ENCODE data around the gene ACOXL. TPM values are rescaled to one million over a fixed set of nuclear protein-coding genes. Genes with fewer than 3 reads are reported as not detected.

Gene ACOXL
- total RNA-seq, 2 experiments from 2014 or later: 0.26 to 0.41 TPM

GRCh38 chr2:110905217-110905616 lies 172.8 kb downstream of the ACOXL start:
- peaks cover 31% of the 10 kb centered on the region for H3K27me3 Mint-ChIP-seq
- ChIA-PET POLR2A (no interaction called here), CTCF (no interaction called here)
- no peak overlapping the region for H3K4me3 Mint-ChIP-seq
- no peak for DNase-seq
- no peaks in the 10 kb centered on the region for H3K36me3 Mint-ChIP-seq
- no peaks in the 10 kb centered on the region for H3K4me1 Mint-ChIP-seq (ENCODE audit: low read depth)
- intact Hi-C loops (cut with micrococcal nuclease): no loop called here
- peaks cover 2% of the 10 kb centered on the region for H3K9me3 Mint-ChIP-seq
- no peak overlapping the region for H3K27ac Mint-ChIP-seq

GRCh38 chr2:110906613-110907298 lies 174.4 kb downstream of the ACOXL start:
- intact Hi-C loops (cut with micrococcal nuclease): no loop called here
- DNase-seq: no peak
- ChIA-PET CTCF (no interaction called here), POLR2A (no interaction called here)
- no peak overlapping the region for H3K4me3 Mint-ChIP-seq
- H3K36me3 Mint-ChIP-seq: peaks cover 1% of the 10 kb centered on the region
- no peaks in the 10 kb centered on the region for H3K4me1 Mint-ChIP-seq (ENCODE audit: low read depth)
- peaks cover 28% of the 10 kb centered on the region for H3K27me3 Mint-ChIP-seq
- peaks cover 12% of the 10 kb centered on the region for H3K9me3 Mint-ChIP-seq
- H3K27ac Mint-ChIP-seq: no peak overlapping the region

- DNase-seq: no peak
- H3K9me3 Mint-ChIP-seq: peaks cover 20% of the 10 kb centered on the region
- intact Hi-C loops (cut with micrococcal nuclease): no loop called here
- POLR2A ChIA-PET: no interaction called here
- CTCF ChIA-PET: no interaction called here
- no peaks in the 10 kb centered on the region for H3K4me1 Mint-ChIP-seq (ENCODE audit: low read depth)
- peaks cover 27% of the 10 kb centered on the region for H3K27me3 Mint-ChIP-seq
- no peak overlapping the region for H3K27ac Mint-ChIP-seq
- H3K36me3 Mint-ChIP-seq: peaks cover 3% of the 10 kb centered on the region
- H3K4me3 Mint-ChIP-seq: no peak overlapping the region
These were observed 177.1 kb downstream of the ACOXL start for GRCh38 chr2:110909501-110909900.

- no peaks in the 10 kb centered on the region for H3K4me1 Mint-ChIP-seq (ENCODE audit: low read depth)
- no peak overlapping the region for H3K27ac Mint-ChIP-seq
- H3K4me3 Mint-ChIP-seq: no peak overlapping the region
- DNase-seq: no peak
- H3K27me3 Mint-ChIP-seq: peaks cover 20% of the 10 kb centered on the region
- POLR2A ChIA-PET: no interaction called here
- CTCF ChIA-PET: no interaction called here
- peaks cover 3% of the 10 kb centered on the region for H3K36me3 Mint-ChIP-seq
- H3K9me3 Mint-ChIP-seq: peaks cover 20% of the 10 kb centered on the region
- intact Hi-C loops (cut with micrococcal nuclease): no loop called here
These were observed 178.1 kb downstream of the ACOXL start for GRCh38 chr2:110910423-110910822.

- peaks cover 25% of the 10 kb centered on the region for H3K27me3 Mint-ChIP-seq
- H3K4me3 Mint-ChIP-seq: no peak overlapping the region
- no peaks in the 10 kb centered on the region for H3K36me3 Mint-ChIP-seq
- ChIA-PET CTCF (no interaction called here), POLR2A (no interaction called here)
- intact Hi-C loops (cut with micrococcal nuclease): no loop called here
- peaks cover 7% of the 10 kb centered on the region for H3K9me3 Mint-ChIP-seq
- no peak overlapping the region for H3K27ac Mint-ChIP-seq
- DNase-seq: no peak
- H3K4me1 Mint-ChIP-seq (ENCODE audit: low read depth): no peaks in the 10 kb centered on the region
These were observed 187.4 kb downstream of the ACOXL start for GRCh38 chr2:110919738-110920137.

- DNase-seq: no peak
- Mint-ChIP-seq H3K27ac (no peak overlapping the region), H3K9me3 (peaks cover 17% of the 10 kb centered on the region), H3K27me3 (peaks cover 3% of the 10 kb centered on the region), H3K4me3 (no peak overlapping the region), H3K4me1 (ENCODE audit: low read depth) (no peaks in the 10 kb centered on the region), H3K36me3 (peaks cover 3% of the 10 kb centered on the region)
- ChIA-PET POLR2A (no interaction called here), CTCF (no interaction called here)
- intact Hi-C loops (cut with micrococcal nuclease): no loop called here
These were observed 193.1 kb downstream of the ACOXL start for GRCh38 chr2:110925479-110925878.

GRCh38 chr2:110927526-110927925 lies 195.2 kb downstream of the ACOXL start:
- POLR2A ChIA-PET: no interaction called here
- no peaks in the 10 kb centered on the region for H3K4me1 Mint-ChIP-seq (ENCODE audit: low read depth)
- no peak for DNase-seq
- intact Hi-C loops (cut with micrococcal nuclease): no loop called here
- no peaks in the 10 kb centered on the region for H3K27me3 Mint-ChIP-seq
- peaks cover 21% of the 10 kb centered on the region for H3K9me3 Mint-ChIP-seq
- CTCF ChIA-PET: no interaction called here
- peaks cover 3% of the 10 kb centered on the region for H3K36me3 Mint-ChIP-seq
- no peak overlapping the region for H3K27ac Mint-ChIP-seq
- no peak overlapping the region for H3K4me3 Mint-ChIP-seq

GRCh38 chr2:110929528-110929927 lies 197.2 kb downstream of the ACOXL start:
- Mint-ChIP-seq H3K27me3 (peaks cover 2% of the 10 kb centered on the region), H3K4me1 (ENCODE audit: low read depth) (no peaks in the 10 kb centered on the region), H3K27ac (no peak overlapping the region), H3K9me3 (peaks cover 21% of the 10 kb centered on the region), H3K36me3 (peaks cover 3% of the 10 kb centered on the region), H3K4me3 (no peak overlapping the region)
- POLR2A ChIA-PET: no interaction called here
- no peak for DNase-seq
- CTCF ChIA-PET: no interaction called here
- intact Hi-C loops (cut with micrococcal nuclease): no loop called here

- POLR2A ChIA-PET: no interaction called here
These were observed 199.3 kb downstream of the ACOXL start for GRCh38 chr2:110931648-110932047.

GRCh38 chr2:110933420-110933819 lies 201.0 kb downstream of the ACOXL start:
- Mint-ChIP-seq H3K36me3 (peaks cover 3% of the 10 kb centered on the region), H3K4me3 (no peak overlapping the region), H3K4me1 (ENCODE audit: low read depth) (no peaks in the 10 kb centered on the region), H3K27me3 (peaks cover 3% of the 10 kb centered on the region), H3K9me3 (peaks cover 21% of the 10 kb centered on the region), H3K27ac (no peak overlapping the region)
- POLR2A ChIA-PET: no interaction called here
- CTCF ChIA-PET: no interaction called here
- intact Hi-C loops (cut with micrococcal nuclease): no loop called here
- DNase-seq: no peak

More at GRCh38 chr2:110931648-110932047, 199.3 kb downstream of the ACOXL start:
- no peak overlapping the region for H3K27ac Mint-ChIP-seq
- H3K9me3 Mint-ChIP-seq: peaks cover 21% of the 10 kb centered on the region
- intact Hi-C loops (cut with micrococcal nuclease): no loop called here
- H3K4me3 Mint-ChIP-seq: no peak overlapping the region
- CTCF ChIA-PET: no interaction called here
- peaks cover 3% of the 10 kb centered on the region for H3K36me3 Mint-ChIP-seq
- no peaks in the 10 kb centered on the region for H3K4me1 Mint-ChIP-seq (ENCODE audit: low read depth)
- peaks cover 3% of the 10 kb centered on the region for H3K27me3 Mint-ChIP-seq
- no peak for DNase-seq

- Mint-ChIP-seq H3K4me1 (ENCODE audit: low read depth) (no peaks in the 10 kb centered on the region), H3K27me3 (peaks cover 3% of the 10 kb centered on the region), H3K4me3 (no peak overlapping the region), H3K27ac (no peak overlapping the region), H3K36me3 (no peaks in the 10 kb centered on the region), H3K9me3 (peaks cover 10% of the 10 kb centered on the region)
- no peak for DNase-seq
- ChIA-PET CTCF (no interaction called here), POLR2A (no interaction called here)
- intact Hi-C loops (cut with micrococcal nuclease): no loop called here
These were observed 202.6 kb downstream of the ACOXL start for GRCh38 chr2:110934948-110935347.

- H3K27me3 Mint-ChIP-seq: no peaks in the 10 kb centered on the region
- H3K36me3 Mint-ChIP-seq: no peaks in the 10 kb centered on the region
- DNase-seq: no peak
- intact Hi-C loops (cut with micrococcal nuclease): no loop called here
- H3K4me3 Mint-ChIP-seq: no peak overlapping the region
- ChIA-PET POLR2A (no interaction called here), CTCF (no interaction called here)
- H3K4me1 Mint-ChIP-seq (ENCODE audit: low read depth): no peaks in the 10 kb centered on the region
- H3K27ac Mint-ChIP-seq: no peak overlapping the region
- H3K9me3 Mint-ChIP-seq: no peaks in the 10 kb centered on the region
These were observed 208.1 kb downstream of the ACOXL start for GRCh38 chr2:110940376-110940910.

GRCh38 chr2:110941226-110941625 lies 208.9 kb downstream of the ACOXL start:
- no peaks in the 10 kb centered on the region for H3K9me3 Mint-ChIP-seq
- ChIA-PET CTCF (no interaction called here), POLR2A (no interaction called here)
- H3K36me3 Mint-ChIP-seq: no peaks in the 10 kb centered on the region
- intact Hi-C loops (cut with micrococcal nuclease): no loop called here
- H3K4me3 Mint-ChIP-seq: no peak overlapping the region
- no peaks in the 10 kb centered on the region for H3K27me3 Mint-ChIP-seq
- DNase-seq: no peak
- no peaks in the 10 kb centered on the region for H3K4me1 Mint-ChIP-seq (ENCODE audit: low read depth)
- H3K27ac Mint-ChIP-seq: no peak overlapping the region
